ENCODE data around the gene DCST2.

The DCST2 gene

GRCh38 chr1:155069551-155070157 lies 36.1 kb upstream of the DCST2 start:
- DNase-seq (ENCODE audit: low read depth), result no peak

- DNase-seq (ENCODE audit: low read depth), result no peak
These were observed 35.0 kb upstream of the DCST2 start for GRCh38 chr1:155068599-155068998.

GRCh38 chr1:155066777-155067176 lies 33.2 kb upstream of the DCST2 start:
- no peak for DNase-seq (ENCODE audit: low read depth)

GRCh38 chr1:155064832-155065429 lies 31.4 kb upstream of the DCST2 start:
- DNase-seq (ENCODE audit: low read depth), result no peak

- DNase-seq (ENCODE audit: low read depth), result no peak
These were observed 30.7 kb upstream of the DCST2 start for GRCh38 chr1:155064111-155064831.

GRCh38 chr1:155063550-155064110 lies 30.0 kb upstream of the DCST2 start, which contains the start of gene EFNA4:
Gene EFNA4, plus strand, starts transcription at chr1:155063740. Its CDS starts 84 bp downstream, at chr1:155063824.
- no peak for DNase-seq (ENCODE audit: low read depth)

GRCh38 chr1:155062702-155063411 lies 29.3 kb upstream of the DCST2 start:
- DNase-seq (ENCODE audit: low read depth), result no peak

GRCh38 chr1:155062151-155062686 lies 28.6 kb upstream of the DCST2 start:
- no peak for DNase-seq (ENCODE audit: low read depth)

- DNase-seq (ENCODE audit: low read depth), result no peak
These were observed 28.0 kb upstream of the DCST2 start for GRCh38 chr1:155061381-155062150.

GRCh38 chr1:155060736-155061135 lies 27.2 kb upstream of the DCST2 start:
- DNase-seq (ENCODE audit: low read depth), result no peak

- no peak for DNase-seq (ENCODE audit: low read depth)
These were observed 24.2 kb upstream of the DCST2 start for GRCh38 chr1:155057788-155058211.

GRCh38 chr1:155057104-155057503 lies 23.5 kb upstream of the DCST2 start:
- no peak for DNase-seq (ENCODE audit: low read depth)

GRCh38 chr1:155053531-155054105 lies 20.0 kb upstream of the DCST2 start:
- DNase-seq (ENCODE audit: low read depth), result no peak

GRCh38 chr1:155052439-155053395 lies 19.1 kb upstream of the DCST2 start:
- DNase-seq (ENCODE audit: low read depth), result no peak

GRCh38 chr1:155051777-155052398 lies 18.3 kb upstream of the DCST2 start:
- no peak for DNase-seq (ENCODE audit: low read depth)

- DNase-seq (ENCODE audit: low read depth), result no peak
These were observed 17.8 kb upstream of the DCST2 start for GRCh38 chr1:155051342-155051776.

- no peak for DNase-seq (ENCODE audit: low read depth)
These were observed 17.2 kb upstream of the DCST2 start, which contains the start of gene ADAM15 for GRCh38 chr1:155050560-155051341. Gene ADAM15, plus strand, starts transcription at chr1:155051316. Its CDS starts 71 bp downstream, at chr1:155051387.

Measured in HS-5 (cell line).